GM21390 (cell line): ENCODE measurements around the gene ALPK1.
A peak's percentile ranks its signal among the peaks of the same experiment; 100 is the strongest.
"Not testable (repeated sequence)": the region's sequence is repeated elsewhere in the genome, so short reads cannot be mapped to it uniquely, and the experiment has no call there.

Experiments
- ATAC-seq: cut with Tn5 transposase; IDR thresholded peaks from one replicate; pipeline ENCODE4 v1.9.1; 2021; ENCODE audit not compliant: unreplicated experiment

The ALPK1 gene

GRCh38 chr4:112296949-112297880, at the start of gene ALPK1:
ALPK1 (plus strand) TSS chr4:112297369.
- ATAC-seq: peak; percentile 86

GRCh38 chr4:112251019-112251643, 46.0 kb upstream of the ALPK1 start:
- ATAC-seq: no peak

- no peak for ATAC-seq
Measured at GRCh38 chr4:112252234-112252633, 44.9 kb upstream of the ALPK1 start.

GRCh38 chr4:112253382-112254000, 43.7 kb upstream of the ALPK1 start:
- ATAC-seq: peak; percentile 64

GRCh38 chr4:112257098-112257497, 40.1 kb upstream of the ALPK1 start:
- no peak for ATAC-seq

GRCh38 chr4:112266823-112267222, 30.3 kb upstream of the ALPK1 start:
- no peak for ATAC-seq

GRCh38 chr4:112270051-112270450, 27.1 kb upstream of the ALPK1 start:
- no peak for ATAC-seq

GRCh38 chr4:112270640-112271421, 26.3 kb upstream of the ALPK1 start:
- ATAC-seq: no peak

- ATAC-seq: no peak
Measured at GRCh38 chr4:112272292-112272691, 24.9 kb upstream of the ALPK1 start.

- no peak for ATAC-seq
Measured at GRCh38 chr4:112274959-112275358, 22.2 kb upstream of the ALPK1 start.

GRCh38 chr4:112276113-112276512, 21.1 kb upstream of the ALPK1 start:
- no peak for ATAC-seq

- no peak for ATAC-seq
Measured at GRCh38 chr4:112277220-112277619, 19.9 kb upstream of the ALPK1 start.

GRCh38 chr4:112277705-112278448, 19.3 kb upstream of the ALPK1 start:
- ATAC-seq: no peak

- peak; percentile 66 for ATAC-seq
Measured at GRCh38 chr4:112279025-112279881, 17.9 kb upstream of the ALPK1 start.

GRCh38 chr4:112279882-112280315, 17.3 kb upstream of the ALPK1 start:
- peak; percentile 20 for ATAC-seq

- no peak for ATAC-seq
Measured at GRCh38 chr4:112280386-112281056, 16.6 kb upstream of the ALPK1 start.

- ATAC-seq: not testable (repeated sequence)
Measured at GRCh38 chr4:112281895-112282398, 15.2 kb upstream of the ALPK1 start.

- no peak for ATAC-seq
Measured at GRCh38 chr4:112282860-112283667, 14.1 kb upstream of the ALPK1 start.
